Breast epithelium (tissue), 4 donors: ENCODE measurements around the gene CHKA. TPM values are rescaled to one million over a fixed set of nuclear protein-coding genes. Genes with fewer than 3 reads are reported as not detected.

Source experiments
- DNase-seq, 2 donors: peaks; one replicate each; pipeline ENCODE4 v3.0.0-alpha.2; 2019; ENCODE audit warnings: low spot score in 2 of 2
- H3K27ac ChIP-seq, 2 donors: fragments of 200-600 bp; sonication (generic) in 1 of 2; one replicate each; pipeline ENCODE4 v1.5.1; 2016 to 2019; ENCODE audit warnings: mild to moderate bottlenecking in 1 of 2
- H3K27me3 ChIP-seq, 2 donors: fragments of 200-600 bp; sonication (generic) in 1 of 2; one replicate each; pipeline versions ENCODE4 v1.5.1 to v1.6.0; 2017 to 2019; ENCODE audit warnings: control low read depth in 1 of 2, mild to moderate bottlenecking in 1 of 2
- H3K36me3 ChIP-seq: fragments of 200-600 bp; one replicate; pipeline ENCODE4 v1.5.1; 2019
- H3K4me1 ChIP-seq, 2 donors: fragments of 200-600 bp; sonication (generic); one replicate each; pipeline ENCODE4 v1.5.1; 2016 to 2019; ENCODE audit warnings: control low read depth in 1 of 2
- H3K4me3 ChIP-seq, 3 donors: fragments of 200-600 bp; sonication (generic); 1 replicate in 2 of 3; 2 replicates in 1 of 3; pipeline ENCODE4 v1.5.1; 2016 to 2019; ENCODE audit warnings: mild to moderate bottlenecking in 3 of 3, moderate library complexity in 2 of 3
- H3K9me3 ChIP-seq, 2 donors: fragments of 200-600 bp; sonication (generic) in 1 of 2; one replicate each; pipeline ENCODE4 v1.5.1; 2016 to 2019; ENCODE audit warnings: control low read depth in 1 of 2
- CTCF ChIP-seq, 3 donors: fragments of 450-650 bp; IDR thresholded peaks; one replicate each; pipeline ENCODE4 v1.5.1; 2016 to 2017; ENCODE audit warnings: antibody characterized with exemption in 3 of 3, mild to moderate bottlenecking in 3 of 3, moderate library complexity in 3 of 3
- POLR2A ChIP-seq: fragments of 450-650 bp; IDR thresholded peaks from one replicate; pipeline ENCODE4 v1.6.1; 2016; ENCODE audit warnings: antibody characterized with exemption, mild to moderate bottlenecking, moderate library complexity
- POLR2AphosphoS5 ChIP-seq, 3 donors: sonication (generic); formaldehyde crosslinking; IDR thresholded peaks; one replicate each; pipeline ENCODE4 v1.6.1; 2017; ENCODE audit warnings: antibody characterized with exemption in 3 of 3
- intact Hi-C: fragments of 100-400 bp; cut with DNase I; formaldehyde crosslinking; loops from one replicate; pipeline ENCODE4 v1.15.1; 2023; ENCODE audit warnings: low total_unique reads
- total RNA-seq, 3 donors: library from RNA; depleted of rRNA; stranded (reverse); fragments of >200 nt; gene quantifications; one replicate each; pipeline ENCODE4 v1.1.0, GENCODE V29; 2016

CHKA gene
- total RNA-seq: 10 to 100 TPM; 52.1 to 73.0 (median 71.7) TPM

- intact Hi-C loops: no loop called here
- Histone ChIP-seq H3K36me3 (no peaks in the 10 kb centered on the region), H3K4me1 (peaks cover 4 to 5% of the 10 kb centered on the region in 2 donors), H3K9me3 (no peaks in the 10 kb centered on the region), H3K4me3 (peak within 1 kb of the TSS; percentile 54 to 95 (median 72)), H3K27me3 (no peaks in the 10 kb centered on the region), H3K27ac (peak within 1 kb of the TSS; percentile 99 to 100)
- peak; percentile 69 to 86 (median 84) for TF ChIP-seq POLR2AphosphoS5 (IDR thresholded peaks at IDR 0.05)
- peak; percentile 62 for TF ChIP-seq POLR2A
- TF ChIP-seq CTCF (IDR thresholded peaks at IDR 0.05): no peak
- DNase-seq: peak; percentile 92 to 93
Observed at GRCh38 chr11:68121067-68121899, at the start of gene CHKA. CHKA (minus strand) TSS chr11:68121388; CDS start chr11:68121177, 211 bp downstream.

GRCh38 chr11:68169442-68169841, 48.3 kb upstream of the CHKA start:
- Histone ChIP-seq H3K36me3 (no peaks in the 10 kb centered on the region), H3K4me1 (no peaks in the 10 kb centered on the region), H3K9me3 (no peaks in the 10 kb centered on the region), H3K27me3 (no peaks in the 10 kb centered on the region), H3K27ac (no peak overlapping the region), H3K4me3 (no peak overlapping the region)
- intact Hi-C loops: loop anchor here (5.0 kb wide), 1 partner anchor 472 kb away; no protein-coding TSS in a partner anchor
- DNase-seq: no peak
- TF ChIP-seq POLR2A (no peak), POLR2AphosphoS5 (IDR thresholded peaks at IDR 0.05) (no peak), CTCF (IDR thresholded peaks at IDR 0.05) (no peak)

DNA sequence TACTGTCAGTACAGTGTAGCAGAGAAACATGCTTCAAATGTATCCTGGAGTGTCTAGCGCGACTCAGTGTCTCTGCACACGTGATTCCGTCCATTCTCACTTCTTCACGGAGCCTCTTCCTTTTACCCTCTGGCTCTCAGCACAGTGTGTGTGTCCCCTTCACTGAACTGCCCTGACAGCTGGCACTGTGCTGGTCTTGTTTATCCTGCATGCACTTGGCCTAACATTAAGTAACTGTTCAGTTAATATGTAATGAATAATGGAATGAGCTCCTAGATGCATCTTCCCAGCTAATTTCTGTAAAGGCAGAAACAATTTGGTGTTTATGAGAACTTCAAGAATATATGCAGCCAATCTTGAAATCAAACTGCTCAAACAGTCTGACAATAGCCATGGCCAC, 47.5 kb upstream of the CHKA start:
- Histone ChIP-seq H3K9me3 (no peaks in the 10 kb centered on the region), H3K27ac (no peak overlapping the region), H3K27me3 (no peaks in the 10 kb centered on the region), H3K4me1 (no peaks in the 10 kb centered on the region), H3K36me3 (no peaks in the 10 kb centered on the region), H3K4me3 (no peak overlapping the region)
- intact Hi-C loops: loop anchor here (5.0 kb wide), 1 partner anchor 471 kb away; no protein-coding TSS in a partner anchor
- DNase-seq: no peak
- no peak for TF ChIP-seq CTCF (IDR thresholded peaks at IDR 0.05)
- no peak for TF ChIP-seq POLR2A
- no peak for TF ChIP-seq POLR2AphosphoS5 (IDR thresholded peaks at IDR 0.05)

GRCh38 chr11:68167474-68167873, 46.3 kb upstream of the CHKA start:
- Histone ChIP-seq H3K36me3 (no peaks in the 10 kb centered on the region), H3K4me3 (no peak overlapping the region), H3K9me3 (no peaks in the 10 kb centered on the region), H3K4me1 (no peaks in the 10 kb centered on the region), H3K27ac (no peak overlapping the region), H3K27me3 (no peaks in the 10 kb centered on the region)
- TF ChIP-seq POLR2A (no peak), CTCF (IDR thresholded peaks at IDR 0.05) (no peak), POLR2AphosphoS5 (IDR thresholded peaks at IDR 0.05) (no peak)
- DNase-seq: no peak
- intact Hi-C loops: loop anchor here (5.0 kb wide), 1 partner anchor 470 kb away; no protein-coding TSS in a partner anchor

DNA sequence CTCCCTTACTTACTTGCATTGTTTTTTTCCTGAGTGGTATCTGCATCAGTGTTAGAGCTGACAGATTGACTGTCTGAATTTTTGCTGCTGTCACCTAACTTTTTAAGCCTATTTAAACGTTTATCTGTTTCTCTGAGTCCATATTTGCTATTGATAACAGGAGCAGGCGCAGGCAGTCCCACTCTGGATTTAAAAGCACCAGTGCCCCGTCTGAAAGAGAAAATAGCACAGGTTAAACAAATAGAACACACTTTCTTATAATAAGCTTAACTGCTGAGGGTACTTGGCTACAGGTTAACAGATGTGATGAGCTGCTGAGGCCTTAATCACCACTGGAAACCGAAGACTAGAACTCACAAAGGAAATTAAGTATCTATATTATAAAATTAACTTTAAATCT, 45.8 kb upstream of the CHKA start:
- DNase-seq: no peak
- Histone ChIP-seq H3K36me3 (no peaks in the 10 kb centered on the region), H3K27me3 (no peaks in the 10 kb centered on the region), H3K4me1 (no peaks in the 10 kb centered on the region), H3K27ac (no peak overlapping the region), H3K4me3 (no peak overlapping the region), H3K9me3 (no peaks in the 10 kb centered on the region)
- intact Hi-C loops: loop anchor here (5.0 kb wide), 1 partner anchor 470 kb away; no protein-coding TSS in a partner anchor
- TF ChIP-seq CTCF (IDR thresholded peaks at IDR 0.05): no peak
- no peak for TF ChIP-seq POLR2AphosphoS5 (IDR thresholded peaks at IDR 0.05)
- TF ChIP-seq POLR2A: no peak
